Measurements from ENCODE around the gene IL24.

DNA sequence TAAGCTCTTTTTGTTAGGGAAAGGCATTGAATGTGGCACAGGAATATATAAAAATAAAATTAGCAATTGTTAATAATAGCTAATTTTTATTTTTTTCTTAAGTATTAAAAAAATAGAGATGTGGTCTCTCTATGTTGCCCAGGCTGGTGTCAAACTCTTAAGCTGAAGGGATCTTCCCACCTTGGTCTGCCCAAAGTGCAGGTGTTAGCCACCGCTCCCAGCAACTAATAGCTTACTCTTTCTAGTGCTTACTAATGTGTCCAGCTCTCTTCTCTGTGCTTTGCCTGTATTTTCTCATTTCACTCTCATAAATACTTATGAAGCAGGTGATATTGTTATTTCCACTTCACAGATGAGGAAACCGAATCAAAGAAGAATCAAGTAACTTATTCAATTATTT is 13.4 kb upstream of the IL24 start:
- no peak for TF ChIP-seq POLR2A (IDR thresholded peaks at IDR 0.05)
- TF ChIP-seq, protein P1, sequence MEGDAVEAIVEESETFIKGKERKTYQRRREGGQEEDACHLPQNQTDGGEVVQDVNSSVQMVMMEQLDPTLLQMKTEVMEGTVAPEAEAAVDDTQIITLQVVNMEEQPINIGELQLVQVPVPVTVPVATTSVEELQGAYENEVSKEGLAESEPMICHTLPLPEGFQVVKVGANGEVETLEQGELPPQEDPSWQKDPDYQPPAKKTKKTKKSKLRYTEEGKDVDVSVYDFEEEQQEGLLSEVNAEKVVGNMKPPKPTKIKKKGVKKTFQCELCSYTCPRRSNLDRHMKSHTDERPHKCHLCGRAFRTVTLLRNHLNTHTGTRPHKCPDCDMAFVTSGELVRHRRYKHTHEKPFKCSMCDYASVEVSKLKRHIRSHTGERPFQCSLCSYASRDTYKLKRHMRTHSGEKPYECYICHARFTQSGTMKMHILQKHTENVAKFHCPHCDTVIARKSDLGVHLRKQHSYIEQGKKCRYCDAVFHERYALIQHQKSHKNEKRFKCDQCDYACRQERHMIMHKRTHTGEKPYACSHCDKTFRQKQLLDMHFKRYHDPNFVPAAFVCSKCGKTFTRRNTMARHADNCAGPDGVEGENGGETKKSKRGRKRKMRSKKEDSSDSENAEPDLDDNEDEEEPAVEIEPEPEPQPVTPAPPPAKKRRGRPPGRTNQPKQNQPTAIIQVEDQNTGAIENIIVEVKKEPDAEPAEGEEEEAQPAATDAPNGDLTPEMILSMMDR (IDR thresholded peaks at IDR 0.05) = no peak
- no peak for TF ChIP-seq EP300 (IDR thresholded peaks at IDR 0.05; ENCODE audit: low read depth)
- no peak for TF ChIP-seq POLR2AphosphoS5 (IDR thresholded peaks at IDR 0.05)
